ENCODE results near the gene LMNB1.

LMNB1 gene

GRCh38 chr5:126878634-126879033 lies 101.7 kb downstream of the LMNB1 start:
- H3K4me3 ChIP-seq = no peak overlapping the region

GRCh38 chr5:126881821-126882600 lies 105.1 kb downstream of the LMNB1 start:
- no peak overlapping the region for H3K9ac ChIP-seq (ENCODE audit: insufficient read length)
- no peaks in the 10 kb centered on the region for H3K36me3 ChIP-seq (ENCODE audit: insufficient read depth, low read length)
- TF ChIP-seq FOXP2 (optimal IDR thresholded peaks at IDR 0.05; ENCODE audit: control extremely low read depth, extremely low read length, insufficient read depth) (no peak), EZH2 (IDR thresholded peaks at IDR 0.05) (no peak), POLR2AphosphoS5 (IDR thresholded peaks at IDR 0.05; ENCODE audit: borderline replicate concordance, low read depth, low read length) (no peak)
- no peak overlapping the region for H3K4me3 ChIP-seq
- H3K27ac ChIP-seq = no peak overlapping the region
- no peaks in the 10 kb centered on the region for H3K9me3 ChIP-seq (ENCODE audit: low read depth, low read length)
- DNase-seq (ENCODE audit: low read depth, low spot score) = no peak

More at GRCh38 chr5:126878634-126879033, 101.7 kb downstream of the LMNB1 start:
- H3K9ac ChIP-seq (ENCODE audit: insufficient read length) = no peak overlapping the region
- TF ChIP-seq FOXP2 (optimal IDR thresholded peaks at IDR 0.05; ENCODE audit: control extremely low read depth, extremely low read length, insufficient read depth) (no peak), POLR2AphosphoS5 (IDR thresholded peaks at IDR 0.05; ENCODE audit: borderline replicate concordance, low read depth, low read length) (no peak), EZH2 (IDR thresholded peaks at IDR 0.05) (no peak)
- H3K9me3 ChIP-seq (ENCODE audit: low read depth, low read length) = no peaks in the 10 kb centered on the region
- no peak overlapping the region for H3K27ac ChIP-seq
- DNase-seq (ENCODE audit: low read depth, low spot score) = no peak
- H3K36me3 ChIP-seq (ENCODE audit: insufficient read depth, low read length) = no peaks in the 10 kb centered on the region

- no peak for DNase-seq (ENCODE audit: low read depth, low spot score)
- Histone ChIP-seq H3K9me3 (ENCODE audit: low read depth, low read length) (no peaks in the 10 kb centered on the region), H3K4me3 (no peak overlapping the region), H3K27ac (no peak overlapping the region), H3K9ac (ENCODE audit: insufficient read length) (no peak overlapping the region), H3K36me3 (ENCODE audit: insufficient read depth, low read length) (no peaks in the 10 kb centered on the region)
- no peak for TF ChIP-seq FOXP2 (optimal IDR thresholded peaks at IDR 0.05; ENCODE audit: control extremely low read depth, extremely low read length, insufficient read depth)
- no peak for TF ChIP-seq EZH2 (IDR thresholded peaks at IDR 0.05)
- TF ChIP-seq POLR2AphosphoS5 (IDR thresholded peaks at IDR 0.05; ENCODE audit: borderline replicate concordance, low read depth, low read length) = no peak
These were observed 106.8 kb downstream of the LMNB1 start for GRCh38 chr5:126883564-126884245.

- Histone ChIP-seq H3K4me3 (no peak overlapping the region), H3K27ac (no peak overlapping the region), H3K9ac (ENCODE audit: insufficient read length) (no peak overlapping the region), H3K36me3 (ENCODE audit: insufficient read depth, low read length) (no peaks in the 10 kb centered on the region), H3K9me3 (ENCODE audit: low read depth, low read length) (no peaks in the 10 kb centered on the region)
- TF ChIP-seq FOXP2 (optimal IDR thresholded peaks at IDR 0.05; ENCODE audit: control extremely low read depth, extremely low read length, insufficient read depth) = no peak
- no peak for TF ChIP-seq POLR2AphosphoS5 (IDR thresholded peaks at IDR 0.05; ENCODE audit: borderline replicate concordance, low read depth, low read length)
- no peak for TF ChIP-seq EZH2 (IDR thresholded peaks at IDR 0.05)
- DNase-seq (ENCODE audit: low read depth, low spot score) = no peak
These were observed 107.4 kb downstream of the LMNB1 start for GRCh38 chr5:126884269-126884819.
